Measurements from ENCODE around the gene PLA2G4B.

Gene PLA2G4B

GRCh38 chr15:41838400-41838897 lies at the start of gene PLA2G4B:
Gene PLA2G4B, plus strand, starts transcription at chr15:41838847. Its CDS starts 67 bp downstream, at chr15:41838914.
- no peak for DNase-seq (ENCODE audit: low read depth in 2 of 2)

GRCh38 chr15:41789236-41789635 lies 49.4 kb upstream of the PLA2G4B start:
- no peak for DNase-seq (ENCODE audit: low read depth in 2 of 2)

- no peak for DNase-seq (ENCODE audit: low read depth in 2 of 2)
Measured at GRCh38 chr15:41789662-41790061, 49.0 kb upstream of the PLA2G4B start.

DNA sequence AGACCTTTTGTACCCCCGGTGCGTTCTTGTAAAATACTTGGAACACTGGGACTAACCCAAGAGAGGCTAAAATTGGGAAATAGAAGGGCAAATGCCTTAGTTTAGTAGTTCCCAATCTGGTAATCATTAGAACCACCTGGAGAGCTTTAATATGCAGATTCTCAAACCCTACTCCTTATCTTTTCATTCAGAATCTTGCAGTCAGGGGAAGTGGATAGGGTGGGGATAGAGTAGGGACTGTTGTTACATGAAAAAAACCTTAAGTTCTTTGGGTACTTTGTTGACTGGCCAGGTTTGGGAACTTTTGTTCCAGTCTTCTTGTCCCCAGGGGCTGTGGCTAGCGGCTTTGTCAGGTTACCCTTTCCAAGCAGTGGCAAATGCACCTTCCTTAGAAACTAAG lies 48.5 kb upstream of the PLA2G4B start:
- DNase-seq (ENCODE audit: low read depth in 2 of 2) = no peak

DNA sequence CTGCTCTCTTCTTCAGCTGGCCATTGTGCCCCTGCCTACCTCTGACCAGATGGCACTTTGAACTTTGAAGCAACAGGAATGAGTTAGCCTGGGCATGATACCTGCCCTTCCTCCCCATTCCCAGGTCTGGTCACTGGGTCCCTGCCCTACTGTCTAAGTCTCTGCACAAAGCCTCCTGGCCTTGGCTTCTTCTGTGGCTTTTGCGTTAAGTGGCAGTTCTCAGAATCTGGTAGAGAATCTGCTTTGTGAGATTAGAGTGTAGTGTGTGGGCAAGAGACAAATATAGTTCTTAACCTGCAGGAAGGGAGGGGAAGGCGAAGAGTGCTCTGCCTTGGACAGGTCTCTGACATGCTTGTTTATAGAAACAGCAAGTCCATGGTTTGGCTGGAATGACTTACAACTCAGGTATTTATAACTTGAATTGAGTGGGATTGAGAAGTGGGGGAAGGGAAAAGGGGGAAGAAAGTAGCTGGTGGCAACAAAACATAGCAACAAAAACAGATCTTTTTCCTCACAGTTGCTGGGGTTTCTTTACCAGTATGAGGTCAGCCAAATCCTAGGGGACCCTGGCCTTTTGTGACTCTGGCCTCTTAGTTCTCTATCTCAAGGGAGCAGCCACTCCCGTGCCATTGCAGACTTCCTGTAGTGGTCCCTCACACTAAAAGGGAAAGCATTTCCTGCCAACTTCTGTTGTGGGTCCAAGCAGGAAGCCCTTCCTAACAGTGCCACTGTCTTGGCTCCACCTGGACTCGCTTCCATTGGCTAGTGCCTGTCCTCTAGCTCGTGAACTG lies 47.7 kb upstream of the PLA2G4B start:
- DNase-seq (ENCODE audit: low read depth in 2 of 2) = no peak

GRCh38 chr15:41791547-41791937 lies 47.1 kb upstream of the PLA2G4B start:
- no peak for DNase-seq (ENCODE audit: low read depth in 2 of 2)

GRCh38 chr15:41792000-41792637 lies 46.5 kb upstream of the PLA2G4B start:
- no peak for DNase-seq (ENCODE audit: low read depth in 2 of 2)

DNA sequence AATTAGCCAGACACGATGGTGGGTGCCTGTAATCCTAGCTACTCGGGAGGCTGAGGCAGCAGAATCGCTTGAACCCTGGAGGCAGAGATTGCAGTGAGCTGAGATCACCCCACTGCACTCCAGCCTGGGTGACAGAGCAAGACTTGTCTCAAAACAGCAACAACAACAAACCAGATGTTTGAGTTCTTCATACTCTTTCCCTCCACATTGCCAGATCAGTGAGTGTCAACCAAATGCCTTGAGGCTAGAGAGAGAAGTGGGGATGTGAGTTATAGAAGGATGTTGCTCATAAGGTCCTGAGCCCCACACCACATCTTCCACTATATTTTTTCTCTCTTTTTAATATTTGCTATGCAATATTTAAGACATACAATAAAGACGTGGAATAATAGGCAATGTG lies 44.6 kb upstream of the PLA2G4B start:
- DNase-seq (ENCODE audit: low read depth in 2 of 2) = no peak

- no peak for DNase-seq (ENCODE audit: low read depth in 2 of 2)
Measured at GRCh38 chr15:41795996-41796856, 42.4 kb upstream of the PLA2G4B start.

- DNase-seq (ENCODE audit: low read depth in 2 of 2) = no peak
Measured at GRCh38 chr15:41797201-41797944, 41.3 kb upstream of the PLA2G4B start.

DNA sequence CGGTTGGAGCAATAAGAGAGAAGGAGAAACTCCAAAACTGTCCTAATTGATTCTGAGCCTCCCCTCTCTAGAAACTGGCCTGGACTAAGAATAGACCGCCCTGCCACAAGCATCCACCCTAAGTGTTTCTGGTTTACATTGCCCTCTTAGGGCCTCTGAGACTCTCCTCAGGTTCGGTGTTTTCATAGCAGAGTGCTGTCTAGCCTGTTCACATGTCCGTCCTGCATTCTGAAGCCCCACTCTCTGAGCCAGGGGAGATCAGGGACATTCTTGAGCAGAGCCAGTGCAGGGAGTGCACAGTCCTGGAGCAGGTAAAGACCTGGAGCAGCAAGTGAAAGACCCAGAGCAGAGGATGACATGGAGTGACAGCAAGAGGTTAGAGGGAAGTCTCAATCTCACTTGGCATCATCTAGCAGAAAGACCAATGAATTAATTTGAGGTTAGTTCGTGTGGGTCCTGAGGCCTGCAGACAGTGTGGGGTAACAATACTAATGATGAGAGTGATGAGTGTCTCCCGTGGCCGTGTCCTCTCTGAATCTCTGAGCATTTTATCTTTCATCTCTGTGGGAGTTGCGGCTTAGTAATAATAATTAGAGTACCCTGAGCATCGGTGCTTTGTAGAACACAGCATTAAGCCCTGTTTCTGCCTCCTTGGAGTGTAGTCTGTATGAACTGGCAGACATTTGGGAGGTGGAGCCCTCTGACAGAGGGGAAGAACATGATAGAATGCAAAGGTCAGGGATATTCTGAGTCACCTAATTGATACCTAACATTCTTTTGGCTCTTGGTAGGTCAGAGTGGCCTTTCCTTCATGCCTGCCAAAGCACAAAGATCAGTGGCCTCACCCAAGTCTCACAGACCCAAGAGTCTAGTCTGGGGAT lies 39.8 kb upstream of the PLA2G4B start:
- no peak for DNase-seq (ENCODE audit: low read depth in 2 of 2)

- DNase-seq (ENCODE audit: low read depth in 2 of 2) = no peak
Measured at GRCh38 chr15:41799488-41799805, 39.2 kb upstream of the PLA2G4B start.

- DNase-seq (ENCODE audit: low read depth in 2 of 2) = no peak
Measured at GRCh38 chr15:41801185-41801584, 37.5 kb upstream of the PLA2G4B start.

- no peak for DNase-seq (ENCODE audit: low read depth in 2 of 2)
Measured at GRCh38 chr15:41801850-41802455, 36.7 kb upstream of the PLA2G4B start.

DNA sequence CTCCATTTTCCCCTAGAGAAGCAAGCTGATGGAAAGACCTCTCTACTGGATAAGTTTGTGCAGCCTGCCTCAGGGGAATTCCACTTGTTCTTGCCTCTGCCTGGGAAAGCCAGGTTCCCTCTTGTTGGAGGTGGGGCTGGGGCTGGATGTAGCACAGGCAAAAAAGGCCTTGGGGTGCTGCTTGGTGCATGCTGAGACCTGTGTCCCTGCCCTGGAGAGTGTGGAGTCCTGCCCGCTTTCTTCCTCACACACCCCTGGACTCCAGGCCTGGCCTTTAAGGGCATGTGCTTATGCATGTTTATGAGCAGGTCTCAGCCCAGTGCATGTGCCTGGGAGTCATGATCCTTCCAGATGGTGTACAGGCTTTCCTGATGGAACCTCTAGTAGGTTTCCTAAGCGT lies 34.3 kb upstream of the PLA2G4B start:
- no peak for DNase-seq (ENCODE audit: low read depth in 2 of 2)

DNA sequence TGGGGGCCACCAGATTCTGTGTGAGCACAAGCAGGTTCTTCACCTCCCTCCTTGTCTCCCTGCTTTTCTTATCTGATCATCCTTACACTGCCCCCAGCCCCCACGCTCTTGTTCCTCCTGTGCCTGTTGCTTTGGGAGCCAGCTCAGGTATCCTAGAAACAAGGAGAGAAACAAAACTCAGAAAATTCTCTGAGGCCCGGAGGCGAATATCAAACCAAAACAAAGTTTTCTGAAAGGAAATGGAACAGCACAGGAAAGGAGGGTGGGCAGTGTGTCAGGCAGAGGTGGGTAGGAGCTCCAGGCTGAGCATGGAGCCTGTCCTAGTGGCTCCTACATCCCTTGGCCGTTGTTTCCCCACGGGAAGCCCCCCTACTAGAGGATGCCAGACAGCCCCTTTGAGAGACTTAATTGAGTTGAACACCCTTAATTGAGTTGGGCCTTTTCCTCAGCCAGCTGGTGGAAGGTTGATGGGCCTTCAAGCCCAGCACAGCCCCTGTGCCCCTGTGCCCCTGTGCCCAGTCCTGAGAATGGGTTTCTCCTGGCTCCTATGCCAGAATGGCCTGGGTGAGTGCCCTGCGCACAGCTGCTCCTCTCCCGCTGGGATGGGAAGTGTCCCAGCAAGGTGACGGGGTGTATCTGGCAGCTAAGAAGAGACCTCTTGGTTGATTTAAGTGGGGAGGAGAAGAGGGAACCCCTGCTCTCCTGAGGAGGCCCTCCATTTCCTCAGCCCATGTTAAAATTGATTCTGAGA lies 33.6 kb upstream of the PLA2G4B start:
- no peak for DNase-seq (ENCODE audit: low read depth in 2 of 2)

- DNase-seq (ENCODE audit: low read depth in 2 of 2) = no peak
Measured at GRCh38 chr15:41805711-41806110, 32.9 kb upstream of the PLA2G4B start.

DNA sequence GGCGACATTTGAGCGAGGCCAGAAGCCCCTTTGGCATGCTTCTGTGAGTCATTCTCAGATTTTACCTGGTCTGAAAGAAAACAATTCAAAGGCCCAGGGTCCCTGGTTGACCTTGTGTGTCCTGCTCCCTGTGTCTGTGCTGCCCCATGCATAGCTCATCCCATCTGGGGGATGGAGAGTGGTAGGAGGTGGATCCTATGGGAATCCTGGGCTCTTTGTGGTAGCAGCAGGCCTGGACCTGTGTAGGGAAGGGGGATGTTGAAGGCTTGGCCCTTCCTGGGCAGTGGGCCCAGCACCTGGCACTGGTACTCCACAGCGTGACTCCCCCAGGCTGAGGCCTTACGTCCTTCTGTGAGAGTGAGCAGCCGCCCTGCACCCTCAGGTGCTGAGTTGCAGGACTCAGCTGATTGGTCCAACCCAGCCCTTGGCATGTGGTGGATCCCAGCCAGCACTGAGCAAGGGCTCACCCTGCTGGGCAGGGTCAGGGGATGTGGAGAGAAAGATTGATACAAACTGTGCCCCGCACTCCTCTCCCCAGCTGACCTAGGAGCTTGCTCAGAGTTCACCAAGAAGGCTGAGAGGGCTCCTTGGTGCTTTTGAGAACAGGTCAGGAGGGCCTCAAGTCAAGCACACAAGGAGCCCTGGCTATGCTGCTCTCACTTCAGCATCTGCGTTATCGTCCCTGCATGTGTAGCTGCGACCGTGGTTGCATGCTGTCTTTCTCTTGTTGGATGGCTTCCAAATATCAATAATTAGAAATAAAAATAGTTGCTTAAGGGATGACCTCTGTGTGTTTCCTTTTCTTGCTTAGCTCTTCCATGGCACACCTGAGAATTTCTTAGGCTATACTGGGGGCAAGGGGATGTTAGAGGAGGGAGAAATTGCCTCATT lies 32.1 kb upstream of the PLA2G4B start:
- no peak for DNase-seq (ENCODE audit: low read depth in 2 of 2)

- no peak for DNase-seq (ENCODE audit: low read depth in 2 of 2)
Measured at GRCh38 chr15:41809121-41809520, 29.5 kb upstream of the PLA2G4B start.

Data from stimulated activated CD4-positive, alpha-beta T cell treated with anti-CD3 and anti-CD28 coated beads, Interleukin-4, amount 100 ng/mL, for 48 hours (primary cell).